ENCODE data around the gene STK33. TPM values are rescaled to one million over a fixed set of nuclear protein-coding genes. Genes with fewer than 3 reads are reported as not detected.

STK33 gene
- total RNA-seq, 1 experiment from 2014 or later: 3.9 TPM

DNA sequence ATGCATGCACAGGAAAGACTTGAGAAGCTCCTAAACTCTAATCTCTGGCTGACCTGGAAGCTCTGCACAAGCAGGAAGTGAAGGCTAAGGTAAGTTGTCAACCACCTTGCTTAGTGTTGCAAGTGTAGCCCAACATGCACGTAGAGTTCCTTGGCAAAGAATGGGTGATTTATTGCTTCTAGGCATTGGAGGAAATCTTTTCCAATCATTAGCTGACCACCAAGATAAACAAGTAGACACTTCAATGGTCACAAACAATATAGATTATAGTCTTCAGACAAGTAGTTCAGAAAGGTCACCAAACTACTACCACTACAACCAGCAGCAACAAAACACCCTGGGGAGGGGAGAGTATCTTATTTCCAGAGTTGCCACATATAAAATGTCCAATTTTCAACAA, 105.6 kb downstream of the STK33 start:
- in situ Hi-C loops (cut with HindIII; ENCODE audit: low pct_unique_long_range_greater_than_20kb, low sequenced_read_pairs) (no loop called here), intact Hi-C loops (cut with micrococcal nuclease; ENCODE audit: unreplicated experiment) (no loop called here)
- Histone ChIP-seq H3K4me3 (ENCODE audit: low read depth in 2 of 2, low read length in 2 of 2) (no peak overlapping the region), H3K27me3 (ENCODE audit: control insufficient read depth, insufficient read depth, low read length) (peaks cover 4% of the 10 kb centered on the region; the same call in 1 of the 2 replicates), H3K4me1 (ENCODE audit: control insufficient read depth, insufficient read depth, low read length) (no peaks in the 10 kb centered on the region), H3K27ac (ENCODE audit: low read length) (no peak overlapping the region), H3K36me3 (ENCODE audit: control insufficient read depth, insufficient read depth, low read length) (no peaks in the 10 kb centered on the region), H3K9me3 (ENCODE audit: control insufficient read depth, insufficient read depth, low read depth, low read length) (no peaks in the 10 kb centered on the region)
- TF ChIP-seq, protein P1, sequence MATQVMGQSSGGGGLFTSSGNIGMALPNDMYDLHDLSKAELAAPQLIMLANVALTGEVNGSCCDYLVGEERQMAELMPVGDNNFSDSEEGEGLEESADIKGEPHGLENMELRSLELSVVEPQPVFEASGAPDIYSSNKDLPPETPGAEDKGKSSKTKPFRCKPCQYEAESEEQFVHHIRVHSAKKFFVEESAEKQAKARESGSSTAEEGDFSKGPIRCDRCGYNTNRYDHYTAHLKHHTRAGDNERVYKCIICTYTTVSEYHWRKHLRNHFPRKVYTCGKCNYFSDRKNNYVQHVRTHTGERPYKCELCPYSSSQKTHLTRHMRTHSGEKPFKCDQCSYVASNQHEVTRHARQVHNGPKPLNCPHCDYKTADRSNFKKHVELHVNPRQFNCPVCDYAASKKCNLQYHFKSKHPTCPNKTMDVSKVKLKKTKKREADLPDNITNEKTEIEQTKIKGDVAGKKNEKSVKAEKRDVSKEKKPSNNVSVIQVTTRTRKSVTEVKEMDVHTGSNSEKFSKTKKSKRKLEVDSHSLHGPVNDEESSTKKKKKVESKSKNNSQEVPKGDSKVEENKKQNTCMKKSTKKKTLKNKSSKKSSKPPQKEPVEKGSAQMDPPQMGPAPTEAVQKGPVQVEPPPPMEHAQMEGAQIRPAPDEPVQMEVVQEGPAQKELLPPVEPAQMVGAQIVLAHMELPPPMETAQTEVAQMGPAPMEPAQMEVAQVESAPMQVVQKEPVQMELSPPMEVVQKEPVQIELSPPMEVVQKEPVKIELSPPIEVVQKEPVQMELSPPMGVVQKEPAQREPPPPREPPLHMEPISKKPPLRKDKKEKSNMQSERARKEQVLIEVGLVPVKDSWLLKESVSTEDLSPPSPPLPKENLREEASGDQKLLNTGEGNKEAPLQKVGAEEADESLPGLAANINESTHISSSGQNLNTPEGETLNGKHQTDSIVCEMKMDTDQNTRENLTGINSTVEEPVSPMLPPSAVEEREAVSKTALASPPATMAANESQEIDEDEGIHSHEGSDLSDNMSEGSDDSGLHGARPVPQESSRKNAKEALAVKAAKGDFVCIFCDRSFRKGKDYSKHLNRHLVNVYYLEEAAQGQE (IDR thresholded peaks at IDR 0.05; ENCODE audit: insufficient read depth in 1 of 2, low read depth in 2 of 2, low read length in 1 of 2): no peak
- TF ChIP-seq POLR2AphosphoS5 (IDR thresholded peaks at IDR 0.05; ENCODE audit: low read depth, low read length): no peak
- no peak for TF ChIP-seq TCF7L2 (IDR thresholded peaks at IDR 0.05; ENCODE audit: low read depth, low read length)
- TF ChIP-seq, protein P2, sequence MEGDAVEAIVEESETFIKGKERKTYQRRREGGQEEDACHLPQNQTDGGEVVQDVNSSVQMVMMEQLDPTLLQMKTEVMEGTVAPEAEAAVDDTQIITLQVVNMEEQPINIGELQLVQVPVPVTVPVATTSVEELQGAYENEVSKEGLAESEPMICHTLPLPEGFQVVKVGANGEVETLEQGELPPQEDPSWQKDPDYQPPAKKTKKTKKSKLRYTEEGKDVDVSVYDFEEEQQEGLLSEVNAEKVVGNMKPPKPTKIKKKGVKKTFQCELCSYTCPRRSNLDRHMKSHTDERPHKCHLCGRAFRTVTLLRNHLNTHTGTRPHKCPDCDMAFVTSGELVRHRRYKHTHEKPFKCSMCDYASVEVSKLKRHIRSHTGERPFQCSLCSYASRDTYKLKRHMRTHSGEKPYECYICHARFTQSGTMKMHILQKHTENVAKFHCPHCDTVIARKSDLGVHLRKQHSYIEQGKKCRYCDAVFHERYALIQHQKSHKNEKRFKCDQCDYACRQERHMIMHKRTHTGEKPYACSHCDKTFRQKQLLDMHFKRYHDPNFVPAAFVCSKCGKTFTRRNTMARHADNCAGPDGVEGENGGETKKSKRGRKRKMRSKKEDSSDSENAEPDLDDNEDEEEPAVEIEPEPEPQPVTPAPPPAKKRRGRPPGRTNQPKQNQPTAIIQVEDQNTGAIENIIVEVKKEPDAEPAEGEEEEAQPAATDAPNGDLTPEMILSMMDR (IDR thresholded peaks at IDR 0.05): no peak
- TF ChIP-seq SIN3A (IDR thresholded peaks at IDR 0.05; ENCODE audit: borderline replicate concordance, insufficient read depth, low read depth, low read length): no peak
- ATAC-seq: no peak
- BruUV-seq (replicated peaks): no TSS peak
- ChIA-PET POLR2A (no interaction called here), CTCF (no interaction called here)
- no peak for DNase-seq (ENCODE audit: low read depth, low spot score)

DNA sequence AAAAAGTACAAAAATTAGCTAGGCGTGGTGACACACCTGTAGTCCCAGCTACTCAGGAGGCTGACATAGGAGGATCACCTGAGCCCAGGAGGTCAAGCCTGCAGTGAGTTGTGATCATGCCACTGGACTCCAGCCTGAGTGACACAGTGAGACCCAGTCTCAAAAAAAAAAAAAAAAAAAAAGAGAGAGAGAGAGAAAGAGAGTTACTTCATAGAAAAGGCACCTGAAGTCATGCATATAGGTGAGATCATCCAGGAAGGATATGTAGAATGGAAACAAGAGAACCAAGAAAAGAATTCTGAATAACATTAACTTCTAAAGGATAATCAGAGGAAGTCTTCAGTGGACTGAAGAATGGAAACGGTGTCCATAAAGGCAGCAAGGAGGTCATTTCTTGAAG, 106.8 kb downstream of the STK33 start:
- Histone ChIP-seq H3K27me3 (ENCODE audit: control insufficient read depth, insufficient read depth, low read length) (peaks cover 4% of the 10 kb centered on the region; the same call in 1 of the 2 replicates), H3K4me1 (ENCODE audit: control insufficient read depth, insufficient read depth, low read length) (no peaks in the 10 kb centered on the region), H3K36me3 (ENCODE audit: control insufficient read depth, insufficient read depth, low read length) (no peaks in the 10 kb centered on the region), H3K27ac (ENCODE audit: low read length) (no peak overlapping the region), H3K4me3 (ENCODE audit: low read depth in 2 of 2, low read length in 2 of 2) (no peak overlapping the region), H3K9me3 (ENCODE audit: control insufficient read depth, insufficient read depth, low read depth, low read length) (no peaks in the 10 kb centered on the region)
- intact Hi-C loops (cut with micrococcal nuclease; ENCODE audit: unreplicated experiment) (no loop called here), in situ Hi-C loops (cut with HindIII; ENCODE audit: low pct_unique_long_range_greater_than_20kb, low sequenced_read_pairs) (no loop called here)
- no peak for TF ChIP-seq POLR2AphosphoS5 (IDR thresholded peaks at IDR 0.05; ENCODE audit: low read depth, low read length)
- TF ChIP-seq, protein P2 (IDR thresholded peaks at IDR 0.05): no peak
- DNase-seq (ENCODE audit: low read depth, low spot score) (no peak), ATAC-seq (no peak)
- no TSS peak for BruUV-seq (replicated peaks)
- CTCF ChIA-PET: no interaction called here
- POLR2A ChIA-PET: no interaction called here

DNA sequence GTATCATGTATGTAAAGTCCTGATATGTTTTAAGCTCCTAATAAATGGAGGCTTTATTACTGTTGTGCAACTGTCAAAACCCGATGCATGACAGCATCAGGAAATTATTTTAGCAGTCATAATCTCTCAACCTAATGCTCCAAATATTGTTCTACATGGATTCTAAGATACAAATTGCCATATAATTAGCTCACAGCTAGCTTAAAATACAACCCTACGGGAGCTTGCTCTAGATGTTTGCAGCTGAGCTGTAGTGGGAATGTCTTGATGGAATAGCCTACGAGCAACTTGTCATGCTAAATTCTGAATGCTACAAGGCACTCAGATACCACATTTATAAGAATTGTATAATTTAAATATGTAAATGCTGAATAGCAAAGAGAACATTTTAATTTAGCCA, 109.8 kb downstream of the STK33 start:
- Histone ChIP-seq H3K36me3 (ENCODE audit: control insufficient read depth, insufficient read depth, low read length) (no peaks in the 10 kb centered on the region), H3K4me3 (ENCODE audit: low read depth in 2 of 2, low read length in 2 of 2) (no peak overlapping the region), H3K4me1 (ENCODE audit: control insufficient read depth, insufficient read depth, low read length) (no peaks in the 10 kb centered on the region), H3K9me3 (ENCODE audit: control insufficient read depth, insufficient read depth, low read depth, low read length) (no peaks in the 10 kb centered on the region), H3K27ac (ENCODE audit: low read length) (no peak overlapping the region), H3K27me3 (ENCODE audit: control insufficient read depth, insufficient read depth, low read length) (peaks cover 4% of the 10 kb centered on the region)
- in situ Hi-C loops (cut with HindIII; ENCODE audit: low pct_unique_long_range_greater_than_20kb, low sequenced_read_pairs): no loop called here
- TF ChIP-seq, protein P2 (IDR thresholded peaks at IDR 0.05): no peak
- no peak for TF ChIP-seq TCF7L2 (IDR thresholded peaks at IDR 0.05; ENCODE audit: low read depth, low read length)
- TF ChIP-seq, protein P1 (IDR thresholded peaks at IDR 0.05; ENCODE audit: insufficient read depth in 1 of 2, low read depth in 2 of 2, low read length in 1 of 2): no peak
- no peak for TF ChIP-seq POLR2AphosphoS5 (IDR thresholded peaks at IDR 0.05; ENCODE audit: low read depth, low read length)
- no peak for TF ChIP-seq SIN3A (IDR thresholded peaks at IDR 0.05; ENCODE audit: borderline replicate concordance, insufficient read depth, low read depth, low read length)
- intact Hi-C loops (cut with micrococcal nuclease; ENCODE audit: unreplicated experiment): no loop called here
- POLR2A ChIA-PET: no interaction called here
- ATAC-seq: no peak
- CTCF ChIA-PET: no interaction called here
- no TSS peak for BruUV-seq (replicated peaks)
- DNase-seq (ENCODE audit: low read depth, low spot score): no peak

Data from Panc1 (cell line).